Ovary (tissue), 9 donors: Measurements from ENCODE around the gene CHGA. TPM values are rescaled to one million over a fixed set of nuclear protein-coding genes. Genes with fewer than 3 reads are reported as not detected.

Experiments
- DNase-seq, 5 donors: peaks; one replicate each; pipeline ENCODE4 v3.0.0-alpha.2; 2019 to 2020
- H3K27ac ChIP-seq, 2 donors: fragments of 200-600 bp; one replicate each; pipeline versions ENCODE4 v1.5.1 to v1.8.0; 2019 to 2022
- H3K27me3 ChIP-seq: fragments of 200-600 bp; one replicate; pipeline ENCODE4 v1.8.0; 2022
- H3K36me3 ChIP-seq: fragments of 200-600 bp; sonication (generic); one replicate; pipeline ENCODE4 v1.5.1; 2019
- H3K4me1 ChIP-seq: one replicate; pipeline ENCODE4 v1.8.1; 2013; ENCODE audit warnings: mild to moderate bottlenecking, moderate library complexity; ENCODE audit not compliant: insufficient read depth
- H3K4me3 ChIP-seq: fragments of 200-600 bp; sonication (generic); one replicate; pipeline ENCODE4 v1.5.1; 2017
- H3K9me3 ChIP-seq, 2 donors: fragments of 200-600 bp in 1 of 2; sonication (generic) in 1 of 2; one replicate each; pipeline versions ENCODE4 v1.5.1 to v1.8.1; 2013 to 2019; ENCODE audit warnings: mild to moderate bottlenecking in 1 of 2, moderate library complexity in 1 of 2
- CTCF ChIP-seq, 3 donors: fragments of 450-650 bp in 2 of 3; fragments of 200-600 bp in 1 of 3; IDR thresholded peaks; one replicate each; pipeline versions ENCODE4 v1.5.1 to v1.8.0; 2016 to 2022; ENCODE audit warnings: antibody characterized with exemption in 3 of 3, mild to moderate bottlenecking in 1 of 3
- EP300 ChIP-seq: sonication (generic); formaldehyde crosslinking; IDR thresholded peaks from one replicate; pipeline ENCODE4 v1.6.1; 2017; ENCODE audit warnings: antibody characterized with exemption
- POLR2A ChIP-seq: fragments of 450-650 bp; IDR thresholded peaks from one replicate; pipeline ENCODE4 v1.6.1; 2017; ENCODE audit warnings: antibody characterized with exemption, mild to moderate bottlenecking, moderate library complexity
- WGBS, 3 donors: extraction: QIAGEN DNeasy Blood & Tissue Kit in 1 of 3; methylation state at CpG; one replicate each; pipeline versions ENCODE4 v1.1.5 to v1.1.7; 2013 to 2017; 5-methylcytosine and 5-hydroxymethylcytosine counted together
- intact Hi-C, 4 donors: fragments of 100-400 bp; cut with DNase I; formaldehyde crosslinking; loops; one replicate each; pipeline versions ENCODE4 v1.11.0 to v1.15.1; 2022 to 2023
- polyA plus RNA-seq, 2 donors: library from polyadenylated mRNA; stranded (reverse); fragments of 200-250 nt in 1 of 2; fragments of 350-450 nt in 1 of 2; fragmentation: Illumina TruSeq in 1 of 2; extraction: RNeasy Lipid Tissue Mini Kit (QIAGEN cat#74804) in 1 of 2; gene quantifications; one replicate each; pipeline ENCODE4 v1.2.3, GENCODE V29; 2013 to 2014
- total RNA-seq, 7 donors: library from RNA; depleted of rRNA in 2 of 7; stranded (reverse); fragments of >200 nt in 2 of 7; fragmentation: NEBNext Ultra II Directional in 3 of 7; extraction: Animal tissue kit (Norgen Biotek cat#: 25700) in 3 of 7; gene quantifications; one replicate each; pipeline versions ENCODE4 v1.1.0 to v1.2.4, GENCODE V29; 2016 to 2023
- donor health status: DM: no; HTN: no; CAD: no; lungs with moderate emphysema.
- donor health status: DM: no; HTN: no; CAD: no.
- donor health status: Bipolar disorder and iron deficiency.
- donor health status: DM: yes; HTN: yes; CAD: no.
- donor health status: DM: no; HTN: no; CAD: no.
- donor health status: DM: yes; HTN: yes; CAD: no.

CHGA gene
- total and polyA plus RNA-seq, 9 donors = 0.13 to 1.6 (median 0.60) TPM; not detected in 2

- H3K4me1 ChIP-seq = no peaks in the 10 kb centered on the region
- no peak overlapping the region for H3K27ac ChIP-seq
- DNase-seq = no peak
- H3K36me3 ChIP-seq = no peaks in the 10 kb centered on the region
- TF ChIP-seq CTCF (IDR thresholded peaks at IDR 0.05) = no peak
- TF ChIP-seq POLR2A = no peak
- no peak for TF ChIP-seq EP300
- H3K4me3 ChIP-seq = no peak overlapping the region
- intact Hi-C loops = no loop called here
- no peaks in the 10 kb centered on the region for H3K27me3 ChIP-seq
- no peaks in the 10 kb centered on the region for H3K9me3 ChIP-seq
- WGBS, 3 donors = 92 to 94% (median 93%) methylated on average over 27 of the region's 27 CpGs
Observed at GRCh38 chr14:92938890-92939671, 16.1 kb downstream of the CHGA start.

GRCh38 chr14:92939699-92940098 is 16.7 kb downstream of the CHGA start:
- no peaks in the 10 kb centered on the region for H3K27me3 ChIP-seq
- no peaks in the 10 kb centered on the region for H3K9me3 ChIP-seq
- 86 to 90% (median 87%) methylated on average over 12 of the region's 12 CpGs for WGBS, 3 donors
- no peaks in the 10 kb centered on the region for H3K4me1 ChIP-seq
- H3K4me3 ChIP-seq = no peak overlapping the region
- no peak for DNase-seq
- intact Hi-C loops = no loop called here
- no peaks in the 10 kb centered on the region for H3K36me3 ChIP-seq
- no peak overlapping the region for H3K27ac ChIP-seq
- no peak for TF ChIP-seq POLR2A

GRCh38 chr14:92940543-92940942 is 17.6 kb downstream of the CHGA start:
- TF ChIP-seq EP300 (no peak), CTCF (IDR thresholded peaks at IDR 0.05) (no peak), POLR2A (no peak)
- 83 to 92% (median 91%) methylated on average over 11 of the region's 11 CpGs for WGBS, 3 donors
- no peaks in the 10 kb centered on the region for H3K36me3 ChIP-seq
- H3K4me3 ChIP-seq = no peak overlapping the region
- no peaks in the 10 kb centered on the region for H3K27me3 ChIP-seq
- intact Hi-C loops = no loop called here
- no peak overlapping the region for H3K27ac ChIP-seq
- no peaks in the 10 kb centered on the region for H3K9me3 ChIP-seq
- no peaks in the 10 kb centered on the region for H3K4me1 ChIP-seq
- DNase-seq = no peak

GRCh38 chr14:92941531-92941930 is 18.6 kb downstream of the CHGA start:
- peaks cover 2% of the 10 kb centered on the region for H3K4me1 ChIP-seq
- TF ChIP-seq CTCF (IDR thresholded peaks at IDR 0.05) (no peak), POLR2A (no peak), EP300 (no peak)
- H3K27ac ChIP-seq = no peak overlapping the region
- no peak overlapping the region for H3K4me3 ChIP-seq
- no peaks in the 10 kb centered on the region for H3K27me3 ChIP-seq
- H3K36me3 ChIP-seq = no peaks in the 10 kb centered on the region
- no peaks in the 10 kb centered on the region for H3K9me3 ChIP-seq
- DNase-seq = no peak
- WGBS, 3 donors = 93 to 97% (median 96%) methylated on average over 30 of the region's 30 CpGs
- intact Hi-C loops = no loop called here

GRCh38 chr14:92942136-92942535 is 19.2 kb downstream of the CHGA start:
- TF ChIP-seq CTCF (IDR thresholded peaks at IDR 0.05) = no peak
- no peak for TF ChIP-seq POLR2A
- no peak for TF ChIP-seq EP300
- H3K36me3 ChIP-seq = no peaks in the 10 kb centered on the region

More at GRCh38 chr14:92942136-92942535, 19.2 kb downstream of the CHGA start:
- no peak for DNase-seq
- no peak overlapping the region for H3K4me3 ChIP-seq
- 93 to 96% (median 95%) methylated on average over 5 of the region's 5 CpGs for WGBS, 3 donors
- intact Hi-C loops = no loop called here
- no peaks in the 10 kb centered on the region for H3K9me3 ChIP-seq
- H3K4me1 ChIP-seq = peaks cover 2% of the 10 kb centered on the region
- no peak overlapping the region for H3K27ac ChIP-seq
- no peaks in the 10 kb centered on the region for H3K27me3 ChIP-seq
